ENCODE measurements around the gene STX11.

GRCh38 chr6:144219056-144219685, 68.9 kb downstream of the STX11 start:
- TF ChIP-seq CTCF (IDR thresholded peaks at IDR 0.05; ENCODE audit: insufficient read depth, low read length, poor library complexity, severe bottlenecking) (peak; percentile 24), EZH2phosphoT487 (conservative IDR thresholded peaks at IDR 0.05; ENCODE audit: low read length) (no peak)

Data from SU-DHL-6 (cell line).